Mammary epithelial cell (primary cell): ENCODE results near the gene FOXA2.

Experiments used
- EZH2 ChIP-seq: IDR thresholded peaks from 2 replicates; pipeline ENCODE4 v1.6.1; 2012; ENCODE audit warnings: low read length, inconsistent platforms, borderline replicate concordance
- TF ChIP-seq, protein P1 (sequence below), 2 donors: IDR thresholded peaks in 1 of 2; conservative IDR thresholded peaks in 1 of 2; 2 replicates each; pipeline ENCODE4 v1.5.1; 2011 to 2012; ENCODE audit warnings: inconsistent platforms in 2 of 2, low read length in 2 of 2, mild to moderate bottlenecking in 2 of 2, control low read depth in 1 of 2, low read depth in 1 of 2; ENCODE audit not compliant: insufficient read depth in 1 of 2; ENCODE audit errors: extremely low read depth in 1 of 2

DNA sequence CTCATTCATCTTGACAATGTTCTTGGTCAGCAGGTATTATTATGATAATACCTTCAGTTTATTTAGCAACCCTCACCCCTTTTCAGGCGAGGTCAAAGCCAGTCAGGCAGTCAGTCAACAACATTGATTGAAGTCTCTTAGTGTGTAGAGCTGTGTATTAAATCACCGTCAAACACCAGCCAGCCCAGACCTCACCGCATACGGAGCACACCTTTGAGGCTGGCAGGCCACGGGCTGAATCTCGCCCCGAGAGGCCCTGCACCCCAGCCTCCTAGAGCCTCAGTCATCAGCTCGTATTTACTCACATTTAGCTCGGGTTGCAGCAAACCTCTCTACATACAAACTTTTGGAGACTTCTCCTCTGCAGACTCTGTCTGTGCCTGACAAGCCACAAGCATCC, 36.0 kb upstream of the FOXA2 start:
- TF ChIP-seq, protein P1, sequence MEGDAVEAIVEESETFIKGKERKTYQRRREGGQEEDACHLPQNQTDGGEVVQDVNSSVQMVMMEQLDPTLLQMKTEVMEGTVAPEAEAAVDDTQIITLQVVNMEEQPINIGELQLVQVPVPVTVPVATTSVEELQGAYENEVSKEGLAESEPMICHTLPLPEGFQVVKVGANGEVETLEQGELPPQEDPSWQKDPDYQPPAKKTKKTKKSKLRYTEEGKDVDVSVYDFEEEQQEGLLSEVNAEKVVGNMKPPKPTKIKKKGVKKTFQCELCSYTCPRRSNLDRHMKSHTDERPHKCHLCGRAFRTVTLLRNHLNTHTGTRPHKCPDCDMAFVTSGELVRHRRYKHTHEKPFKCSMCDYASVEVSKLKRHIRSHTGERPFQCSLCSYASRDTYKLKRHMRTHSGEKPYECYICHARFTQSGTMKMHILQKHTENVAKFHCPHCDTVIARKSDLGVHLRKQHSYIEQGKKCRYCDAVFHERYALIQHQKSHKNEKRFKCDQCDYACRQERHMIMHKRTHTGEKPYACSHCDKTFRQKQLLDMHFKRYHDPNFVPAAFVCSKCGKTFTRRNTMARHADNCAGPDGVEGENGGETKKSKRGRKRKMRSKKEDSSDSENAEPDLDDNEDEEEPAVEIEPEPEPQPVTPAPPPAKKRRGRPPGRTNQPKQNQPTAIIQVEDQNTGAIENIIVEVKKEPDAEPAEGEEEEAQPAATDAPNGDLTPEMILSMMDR (conservative IDR thresholded peaks at IDR 0.05 in 1 of 2, IDR thresholded peaks at IDR 0.05 in 1 of 2; ENCODE audit: extremely low read depth in 1 of 2, insufficient read depth in 1 of 2, low read depth in 1 of 2, low read length in 2 of 2) = no peak
- no peak for TF ChIP-seq EZH2
